ENCODE results near the gene ZNF135.

GRCh38 chr19:58059671-58060078, 593 bp downstream of the ZNF135 start:
- TF ChIP-seq SPI1 (IDR thresholded peaks at IDR 0.05; ENCODE audit: borderline replicate concordance, low read depth) (no peak), CTCF (IDR thresholded peaks at IDR 0.05; ENCODE audit: insufficient read depth, low read length) (no peak), REST (IDR thresholded peaks at IDR 0.05; ENCODE audit: insufficient replicate concordance, low read depth) (no peak), POLR2AphosphoS5 (IDR thresholded peaks at IDR 0.05; ENCODE audit: low read depth) (no peak), GABPA (IDR thresholded peaks at IDR 0.05; ENCODE audit: low read depth) (no peak)

All from HL-60 (cell line).